MM.1S (cell line): ENCODE results near the gene STAT3.

Experiments used
- EZH2 ChIP-seq: fragments of 300-600 bp; sonication (generic); optimal IDR thresholded peaks from 2 replicates; pipeline ENCODE3; 2017; ENCODE audit warnings: low read depth, mild to moderate bottlenecking, antibody characterized with exemption, low read length, mixed read lengths
- EZH2phosphoT487 ChIP-seq: fragments of 300-600 bp; sonication (generic); IDR thresholded peaks from 2 replicates; pipeline ENCODE4 v1.6.1; 2018; ENCODE audit warnings: antibody characterized with exemption, low read length
- TF ChIP-seq, protein P1 (sequence below): fragments of 300-600 bp; sonication (generic); IDR thresholded peaks from 2 replicates; pipeline ENCODE4 v1.5.1; 2016; ENCODE audit warnings: antibody characterized with exemption, low read length, mixed read lengths

DNA sequence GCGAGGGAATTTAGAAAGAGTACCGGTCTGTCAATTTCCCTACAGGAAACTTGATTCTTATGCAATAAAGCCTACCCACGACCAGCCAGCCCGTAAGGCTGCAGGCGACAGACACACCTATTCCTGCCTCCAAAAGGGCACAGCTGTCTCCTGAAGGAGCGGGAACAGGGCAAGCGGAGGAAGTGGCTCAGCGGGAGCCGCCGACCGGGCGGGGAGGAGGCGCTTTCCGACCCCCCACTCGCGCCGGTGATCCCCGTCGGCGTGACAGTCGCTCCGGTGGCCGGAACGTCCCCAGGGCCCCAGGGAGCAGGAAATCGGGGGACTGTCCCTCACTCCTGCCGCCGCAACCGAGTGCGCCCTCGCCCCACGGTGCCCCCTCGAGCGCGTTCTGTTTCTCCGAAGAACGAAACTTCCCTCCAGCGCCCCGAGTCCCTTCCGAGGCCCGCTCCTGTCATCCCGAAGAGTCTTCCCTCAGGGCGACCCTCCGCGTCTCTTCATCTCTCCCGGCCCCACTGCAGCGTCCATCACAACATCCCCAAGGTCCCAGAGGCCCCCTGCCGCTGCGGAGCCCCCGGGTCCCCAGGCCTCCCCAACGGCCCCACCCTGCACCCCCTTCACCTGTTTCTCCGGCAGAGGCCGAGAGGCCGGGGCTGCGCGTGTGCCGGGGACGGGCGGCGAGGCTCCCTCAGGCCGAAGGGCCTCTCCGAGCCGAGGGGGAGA is 421 bp downstream of the STAT3 start:
- TF ChIP-seq, protein P1, sequence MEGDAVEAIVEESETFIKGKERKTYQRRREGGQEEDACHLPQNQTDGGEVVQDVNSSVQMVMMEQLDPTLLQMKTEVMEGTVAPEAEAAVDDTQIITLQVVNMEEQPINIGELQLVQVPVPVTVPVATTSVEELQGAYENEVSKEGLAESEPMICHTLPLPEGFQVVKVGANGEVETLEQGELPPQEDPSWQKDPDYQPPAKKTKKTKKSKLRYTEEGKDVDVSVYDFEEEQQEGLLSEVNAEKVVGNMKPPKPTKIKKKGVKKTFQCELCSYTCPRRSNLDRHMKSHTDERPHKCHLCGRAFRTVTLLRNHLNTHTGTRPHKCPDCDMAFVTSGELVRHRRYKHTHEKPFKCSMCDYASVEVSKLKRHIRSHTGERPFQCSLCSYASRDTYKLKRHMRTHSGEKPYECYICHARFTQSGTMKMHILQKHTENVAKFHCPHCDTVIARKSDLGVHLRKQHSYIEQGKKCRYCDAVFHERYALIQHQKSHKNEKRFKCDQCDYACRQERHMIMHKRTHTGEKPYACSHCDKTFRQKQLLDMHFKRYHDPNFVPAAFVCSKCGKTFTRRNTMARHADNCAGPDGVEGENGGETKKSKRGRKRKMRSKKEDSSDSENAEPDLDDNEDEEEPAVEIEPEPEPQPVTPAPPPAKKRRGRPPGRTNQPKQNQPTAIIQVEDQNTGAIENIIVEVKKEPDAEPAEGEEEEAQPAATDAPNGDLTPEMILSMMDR: no peak
- TF ChIP-seq EZH2 (no peak), EZH2phosphoT487 (no peak)
